ENCODE data around the gene SPECC1L. TPM values are rescaled to one million over a fixed set of nuclear protein-coding genes. Genes with fewer than 3 reads are reported as not detected.

The SPECC1L gene
- total RNA-seq, 6 donors from 2014 or later = 37.7 to 80.6 (median 62.3) TPM

GRCh38 chr22:24424001-24424900, 153.6 kb downstream of the SPECC1L start:
- Histone ChIP-seq H3K9me3 (no peaks in the 10 kb centered on the region), H3K27ac (peak overlapping the region; percentile 64 to 94 (median 80)), H3K27me3 (no peaks in the 10 kb centered on the region), H3K4me1 (peaks cover 39 to 81% (median 59%) of the 10 kb centered on the region in 4 donors), H3K36me3 (no peaks in the 10 kb centered on the region), H3K4me3 (peak overlapping the region; percentile 65 to 74 (median 71))
- 7 to 74% methylated on average over 3 to 79 of the region's 105 CpGs for WGBS, 2 donors
- DNase-seq (peak in 1 of 2 donors; percentile 91), ATAC-seq (ENCODE audit: low FRiP score in 2 of 2) (peak in 1 of 2 donors; percentile 38)
- TF ChIP-seq EP300 (IDR thresholded peaks at IDR 0.05) = no peak
- no peak for TF ChIP-seq POLR2AphosphoS5 (IDR thresholded peaks at IDR 0.05)

- peak overlapping the region in 3 of 4 donors; percentile 5 to 94 (median 81) for H3K27ac ChIP-seq
- 71 to 78% methylated on average over 12 to 30 of the region's 32 CpGs for WGBS, 2 donors
- no peak for ATAC-seq (ENCODE audit: low FRiP score in 2 of 2)
- no peaks in the 10 kb centered on the region for H3K36me3 ChIP-seq
- DNase-seq = no peak
- H3K4me1 ChIP-seq = peaks cover 37 to 81% (median 61%) of the 10 kb centered on the region in 4 donors
- no peaks in the 10 kb centered on the region for H3K27me3 ChIP-seq
- no peaks in the 10 kb centered on the region for H3K9me3 ChIP-seq
- no peak for TF ChIP-seq POLR2AphosphoS5 (IDR thresholded peaks at IDR 0.05)
- TF ChIP-seq CTCF (IDR thresholded peaks at IDR 0.05) = no peak
- no peak for TF ChIP-seq EP300 (IDR thresholded peaks at IDR 0.05)
- TF ChIP-seq POLR2A (IDR thresholded peaks at IDR 0.05) = no peak
- peak overlapping the region in 3 of 4 donors; percentile 70 to 74 (median 72) for H3K4me3 ChIP-seq
Observed at GRCh38 chr22:24424901-24425775, 154.5 kb downstream of the SPECC1L start.

- ATAC-seq (ENCODE audit: low FRiP score in 2 of 2) (no peak), DNase-seq (no peak)
- 83 to 93% methylated on average over 1 to 4 of the region's 4 CpGs for WGBS, 2 donors
- Histone ChIP-seq H3K27me3 (no peaks in the 10 kb centered on the region), H3K27ac (peak overlapping the region in 2 of 4 donors; percentile 72 to 78), H3K4me3 (no peak overlapping the region), H3K9me3 (no peaks in the 10 kb centered on the region), H3K4me1 (peaks cover 30 to 81% (median 52%) of the 10 kb centered on the region in 4 donors), H3K36me3 (no peaks in the 10 kb centered on the region)
- TF ChIP-seq POLR2AphosphoS5 (IDR thresholded peaks at IDR 0.05) = no peak
- TF ChIP-seq EP300 (IDR thresholded peaks at IDR 0.05) = no peak
Observed at GRCh38 chr22:24426436-24426835, 155.8 kb downstream of the SPECC1L start.

GRCh38 chr22:24426851-24427499, 156.3 kb downstream of the SPECC1L start:
- WGBS, 2 donors = 85 to 88% methylated on average over 12 to 15 of the region's 19 CpGs
- Histone ChIP-seq H3K27me3 (no peaks in the 10 kb centered on the region), H3K9me3 (no peaks in the 10 kb centered on the region), H3K4me1 (peaks cover 30 to 81% (median 50%) of the 10 kb centered on the region in 4 donors), H3K36me3 (no peaks in the 10 kb centered on the region), H3K27ac (peak overlapping the region; percentile 47 to 78 (median 66)), H3K4me3 (peak overlapping the region in 2 of 4 donors; percentile 19 to 33)
- DNase-seq = no peak
- TF ChIP-seq CTCF (IDR thresholded peaks at IDR 0.05) = no peak
- ATAC-seq (ENCODE audit: low FRiP score in 2 of 2) = peak in 1 of 2 donors; percentile 2

GRCh38 chr22:24427500-24428164, 157.0 kb downstream of the SPECC1L start, which contains the start of gene ADORA2A:
Gene ADORA2A, plus strand, starts transcription at chr22:24427599. Its CDS starts 5,806 bp downstream, at chr22:24433405.
- Histone ChIP-seq H3K27me3 (no peaks in the 10 kb centered on the region), H3K36me3 (no peaks in the 10 kb centered on the region), H3K4me1 (peaks cover 33 to 87% (median 57%) of the 10 kb centered on the region in 4 donors), H3K9me3 (no peaks in the 10 kb centered on the region), H3K4me3 (peak within 1 kb of the TSS in 3 of 4 donors; percentile 11 to 33 (median 19)), H3K27ac (peak within 1 kb of the TSS; percentile 47 to 85 (median 68))
- TF ChIP-seq POLR2AphosphoS5 (IDR thresholded peaks at IDR 0.05) (peak in 1 of 2 donors; percentile 30), POLR2A (IDR thresholded peaks at IDR 0.05) (no peak), EP300 (IDR thresholded peaks at IDR 0.05) (no peak), CTCF (IDR thresholded peaks at IDR 0.05) (no peak)
- DNase-seq = peak; percentile 82
- 68 to 70% methylated on average over 10 to 19 of the region's 22 CpGs for WGBS, 2 donors
- peak in 1 of 2 donors; percentile 5 for ATAC-seq (ENCODE audit: low FRiP score in 2 of 2)

All from upper lobe of left lung (tissue), 6 donors.